GM21381 (cell line): ENCODE results near the gene CDKN1A.

Experiments used
- ATAC-seq: cut with Tn5 transposase; IDR thresholded peaks from one replicate; pipeline ENCODE4 v1.9.1; 2021; ENCODE audit warnings: mild to moderate bottlenecking, moderate library complexity; ENCODE audit not compliant: unreplicated experiment

CDKN1A gene

DNA sequence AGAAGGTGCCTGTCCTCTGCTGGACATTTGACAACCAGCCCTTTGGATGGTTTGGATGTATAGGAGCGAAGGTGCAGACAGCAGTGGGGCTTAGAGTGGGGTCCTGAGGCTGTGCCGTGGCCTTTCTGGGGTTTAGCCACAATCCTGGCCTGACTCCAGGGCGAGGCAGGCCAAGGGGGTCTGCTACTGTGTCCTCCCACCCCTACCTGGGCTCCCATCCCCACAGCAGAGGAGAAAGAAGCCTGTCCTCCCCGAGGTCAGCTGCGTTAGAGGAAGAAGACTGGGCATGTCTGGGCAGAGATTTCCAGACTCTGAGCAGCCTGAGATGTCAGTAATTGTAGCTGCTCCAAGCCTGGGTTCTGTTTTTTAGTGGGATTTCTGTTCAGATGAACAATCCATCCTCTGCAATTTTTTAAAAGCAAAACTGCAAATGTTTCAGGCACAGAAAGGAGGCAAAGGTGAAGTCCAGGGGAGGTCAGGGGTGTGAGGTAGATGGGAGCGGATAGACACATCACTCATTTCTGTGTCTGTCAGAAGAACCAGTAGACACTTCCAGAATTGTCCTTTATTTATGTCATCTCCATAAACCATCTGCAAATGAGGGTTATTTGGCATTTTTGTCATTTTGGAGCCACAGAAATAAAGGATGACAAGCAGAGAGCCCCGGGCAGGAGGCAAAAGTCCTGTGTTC lies 1.3 kb upstream of the CDKN1A start:
- no peak for ATAC-seq

DNA sequence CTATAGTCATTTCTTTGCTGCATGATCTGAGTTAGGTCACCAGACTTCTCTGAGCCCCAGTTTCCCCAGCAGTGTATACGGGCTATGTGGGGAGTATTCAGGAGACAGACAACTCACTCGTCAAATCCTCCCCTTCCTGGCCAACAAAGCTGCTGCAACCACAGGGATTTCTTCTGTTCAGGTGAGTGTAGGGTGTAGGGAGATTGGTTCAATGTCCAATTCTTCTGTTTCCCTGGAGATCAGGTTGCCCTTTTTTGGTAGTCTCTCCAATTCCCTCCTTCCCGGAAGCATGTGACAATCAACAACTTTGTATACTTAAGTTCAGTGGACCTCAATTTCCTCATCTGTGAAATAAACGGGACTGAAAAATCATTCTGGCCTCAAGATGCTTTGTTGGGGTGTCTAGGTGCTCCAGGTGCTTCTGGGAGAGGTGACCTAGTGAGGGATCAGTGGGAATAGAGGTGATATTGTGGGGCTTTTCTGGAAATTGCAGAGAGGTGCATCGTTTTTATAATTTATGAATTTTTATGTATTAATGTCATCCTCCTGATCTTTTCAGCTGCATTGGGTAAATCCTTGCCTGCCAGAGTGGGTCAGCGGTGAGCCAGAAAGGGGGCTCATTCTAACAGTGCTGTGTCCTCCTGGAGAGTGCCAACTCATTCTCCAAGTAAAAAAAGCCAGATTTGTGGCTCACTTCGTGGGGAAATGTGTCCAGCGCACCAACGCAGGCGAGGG lies 594 bp upstream of the CDKN1A start:
- ATAC-seq: no peak

DNA sequence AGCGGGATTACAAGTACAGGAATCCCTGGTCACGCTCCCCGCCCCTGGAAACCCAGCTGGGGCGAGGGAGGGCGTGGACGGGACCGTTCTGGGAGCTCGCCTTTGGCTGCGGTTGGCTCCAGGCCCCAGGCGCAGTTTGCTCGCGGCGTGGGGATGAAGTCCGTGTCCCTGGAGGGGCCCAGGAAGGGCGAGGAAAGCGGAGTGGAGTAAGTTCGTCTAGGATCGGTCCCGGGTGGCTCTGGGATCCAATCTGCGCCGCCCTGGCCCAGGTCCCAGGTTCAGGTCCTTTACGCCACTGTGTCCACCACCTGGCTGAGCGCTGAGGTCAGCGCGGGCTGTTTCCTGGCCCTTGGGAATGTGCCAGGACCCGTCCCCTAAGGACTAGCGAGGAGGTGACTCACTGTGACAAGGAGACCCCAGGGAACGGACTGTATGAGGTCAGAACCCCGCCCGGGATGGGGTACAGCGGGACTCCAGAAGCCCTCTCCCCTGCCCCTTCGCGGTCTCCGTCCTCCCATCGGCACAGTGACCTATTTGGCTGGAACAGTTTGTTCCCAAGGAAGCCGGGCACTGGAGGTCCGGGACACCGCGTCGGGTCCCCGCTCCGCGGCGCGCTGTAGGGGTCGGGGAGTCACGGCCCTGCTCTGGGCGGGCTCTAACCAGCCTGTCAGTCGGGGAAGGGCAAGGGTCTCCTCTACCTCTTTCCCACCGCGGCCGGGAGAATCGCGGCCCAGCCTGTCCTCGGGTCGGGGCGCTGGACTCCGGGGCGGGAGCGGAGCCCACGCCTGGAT lies 724 bp downstream of the CDKN1A start:
- no peak for ATAC-seq

DNA sequence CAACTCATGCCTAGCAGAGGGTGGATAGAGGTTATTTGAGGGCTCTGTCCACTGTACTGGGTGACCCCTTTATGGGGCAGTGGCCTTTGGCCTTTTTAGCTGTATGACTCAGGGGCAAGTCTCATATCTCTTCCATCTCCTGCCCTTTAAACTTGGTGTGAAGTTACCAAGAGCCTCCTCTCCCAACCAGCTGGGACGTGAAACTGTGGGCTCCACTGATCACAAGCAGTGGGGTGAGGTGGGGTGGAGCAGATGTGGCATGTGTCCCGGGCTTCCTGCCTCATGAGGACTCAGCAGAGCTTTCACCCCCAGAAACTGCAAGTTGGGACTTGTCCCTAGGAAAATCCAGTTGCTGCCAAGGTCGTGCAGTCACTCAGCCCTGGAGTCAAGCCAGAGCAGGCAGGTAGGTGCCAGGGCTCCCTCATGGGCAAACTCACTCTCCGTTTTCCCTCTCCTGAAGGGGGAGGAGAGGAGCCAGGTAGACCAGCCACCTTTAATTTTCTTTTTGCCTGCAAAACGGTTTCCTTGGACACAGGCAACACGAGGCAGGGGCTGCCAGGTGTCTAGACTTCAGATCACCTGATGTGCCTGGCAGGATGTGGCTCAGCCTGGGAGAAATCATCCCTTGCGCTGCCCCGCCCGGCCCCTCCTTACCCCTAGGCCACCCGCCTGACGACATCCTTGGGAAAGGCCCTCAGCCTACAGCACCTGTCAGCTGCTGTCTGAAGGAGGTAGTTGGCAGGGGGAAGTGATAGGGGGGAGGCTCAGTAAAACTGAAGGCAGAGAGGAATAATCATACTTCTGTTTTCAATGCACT lies 4.0 kb downstream of the CDKN1A start:
- ATAC-seq: no peak

DNA sequence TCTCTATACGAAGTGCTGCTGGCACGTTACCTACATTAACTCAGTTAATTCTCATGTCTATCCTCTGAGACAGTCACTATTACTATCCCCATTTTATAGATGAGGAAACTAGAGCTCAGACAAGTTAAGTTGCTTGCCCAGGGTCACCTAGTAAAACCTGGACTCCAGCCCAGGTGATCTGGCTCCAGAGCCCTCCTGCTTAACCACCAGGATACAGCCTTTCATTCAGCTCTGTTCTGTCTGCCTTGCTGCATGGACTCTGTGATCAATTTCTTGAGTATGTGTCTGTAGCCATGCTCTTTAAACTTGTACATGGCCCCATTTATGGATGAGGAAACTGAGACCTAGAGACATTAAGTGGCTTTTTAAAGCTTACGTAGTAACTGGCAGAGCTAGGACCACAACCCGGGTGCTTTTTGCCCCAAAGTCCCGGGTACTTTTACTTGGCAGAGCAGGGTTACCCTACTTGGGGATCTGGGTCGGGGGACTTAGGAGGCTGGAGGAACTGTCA lies 4.7 kb downstream of the CDKN1A start:
- no peak for ATAC-seq

DNA sequence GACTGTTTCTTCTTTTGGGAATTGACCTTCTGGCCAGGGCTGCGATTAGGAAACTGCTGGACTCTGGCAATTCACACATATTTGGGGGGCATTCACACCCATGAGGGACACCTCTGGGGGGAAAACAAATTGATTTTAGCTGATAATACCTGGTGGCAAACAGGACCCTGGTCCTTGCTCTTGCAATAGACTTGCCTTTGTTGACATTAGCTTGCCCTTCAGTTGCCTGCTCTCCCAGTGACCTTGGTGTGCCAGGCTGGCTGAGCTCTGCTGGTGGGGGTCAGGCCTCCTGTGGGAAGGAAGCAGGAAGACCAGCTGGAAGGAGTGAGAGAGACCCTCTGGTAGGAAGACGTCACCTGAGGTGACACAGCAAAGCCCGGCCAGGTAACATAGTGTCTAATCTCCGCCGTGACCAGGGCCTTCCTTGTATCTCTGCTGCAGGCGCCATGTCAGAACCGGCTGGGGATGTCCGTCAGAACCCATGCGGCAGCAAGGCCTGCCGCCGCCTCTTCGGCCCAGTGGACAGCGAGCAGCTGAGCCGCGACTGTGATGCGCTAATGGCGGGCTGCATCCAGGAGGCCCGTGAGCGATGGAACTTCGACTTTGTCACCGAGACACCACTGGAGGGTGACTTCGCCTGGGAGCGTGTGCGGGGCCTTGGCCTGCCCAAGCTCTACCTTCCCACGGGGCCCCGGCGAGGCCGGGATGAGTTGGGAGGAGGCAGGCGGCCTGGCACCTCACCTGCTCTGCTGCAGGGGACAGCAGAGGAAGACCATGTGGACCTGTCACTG lies 5.3 kb downstream of the CDKN1A start:
- no peak for ATAC-seq

DNA sequence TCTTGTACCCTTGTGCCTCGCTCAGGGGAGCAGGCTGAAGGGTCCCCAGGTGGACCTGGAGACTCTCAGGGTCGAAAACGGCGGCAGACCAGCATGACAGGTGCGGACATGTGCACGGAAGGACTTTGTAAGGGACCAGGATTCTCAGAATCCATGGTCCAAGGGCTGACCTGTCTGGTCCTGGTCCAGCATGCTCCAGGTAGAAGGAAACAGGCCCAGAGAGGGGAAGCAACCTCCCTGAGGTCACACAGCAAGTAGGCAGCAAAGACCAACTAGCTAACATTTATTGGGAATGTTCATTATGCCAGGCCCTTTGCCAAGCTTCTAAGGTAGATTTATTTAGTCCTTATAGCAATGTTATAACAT lies 5.9 kb downstream of the CDKN1A start:
- no peak for ATAC-seq

DNA sequence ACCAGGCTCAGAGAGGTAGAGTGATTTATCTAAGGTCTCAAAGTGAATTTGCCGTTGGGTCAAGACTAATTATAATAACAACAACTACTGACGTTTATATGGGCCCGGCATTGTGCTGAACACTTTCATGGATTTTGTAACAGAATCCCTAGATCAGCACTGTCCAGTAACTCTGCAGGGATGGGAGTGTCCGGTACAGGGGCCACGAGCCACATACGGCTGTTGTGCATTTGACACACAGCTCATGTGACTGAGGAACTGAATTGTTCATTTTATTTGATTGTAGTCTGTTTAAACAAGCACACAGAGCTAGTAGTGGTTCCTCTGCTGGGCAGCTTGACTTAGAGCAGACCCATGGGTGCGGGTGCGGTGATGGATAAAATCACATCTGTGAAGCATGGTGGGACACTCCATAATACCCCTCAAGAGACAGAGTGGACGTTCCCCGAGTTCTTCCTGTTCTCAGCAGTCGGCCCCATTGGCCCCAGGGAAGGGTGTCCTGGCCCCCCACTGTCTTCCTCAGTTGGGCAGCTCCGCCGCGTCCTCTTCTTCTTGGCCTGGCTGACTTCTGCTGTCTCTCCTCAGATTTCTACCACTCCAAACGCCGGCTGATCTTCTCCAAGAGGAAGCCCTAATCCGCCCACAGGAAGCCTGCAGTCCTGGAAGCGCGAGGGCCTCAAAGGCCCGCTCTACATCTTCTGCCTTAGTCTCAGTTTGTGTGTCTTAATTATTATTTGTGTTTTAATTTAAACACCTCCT lies 6.8 kb downstream of the CDKN1A start:
- no peak for ATAC-seq

DNA sequence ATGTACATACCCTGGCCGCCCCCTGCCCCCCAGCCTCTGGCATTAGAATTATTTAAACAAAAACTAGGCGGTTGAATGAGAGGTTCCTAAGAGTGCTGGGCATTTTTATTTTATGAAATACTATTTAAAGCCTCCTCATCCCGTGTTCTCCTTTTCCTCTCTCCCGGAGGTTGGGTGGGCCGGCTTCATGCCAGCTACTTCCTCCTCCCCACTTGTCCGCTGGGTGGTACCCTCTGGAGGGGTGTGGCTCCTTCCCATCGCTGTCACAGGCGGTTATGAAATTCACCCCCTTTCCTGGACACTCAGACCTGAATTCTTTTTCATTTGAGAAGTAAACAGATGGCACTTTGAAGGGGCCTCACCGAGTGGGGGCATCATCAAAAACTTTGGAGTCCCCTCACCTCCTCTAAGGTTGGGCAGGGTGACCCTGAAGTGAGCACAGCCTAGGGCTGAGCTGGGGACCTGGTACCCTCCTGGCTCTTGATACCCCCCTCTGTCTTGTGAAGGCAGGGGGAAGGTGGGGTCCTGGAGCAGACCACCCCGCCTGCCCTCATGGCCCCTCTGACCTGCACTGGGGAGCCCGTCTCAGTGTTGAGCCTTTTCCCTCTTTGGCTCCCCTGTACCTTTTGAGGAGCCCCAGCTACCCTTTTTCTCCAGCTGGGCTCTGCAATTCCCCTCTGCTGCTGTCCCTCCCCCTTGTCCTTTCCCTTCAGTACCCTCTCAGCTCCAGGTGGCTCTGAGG lies 7.6 kb downstream of the CDKN1A start:
- ATAC-seq: no peak

DNA sequence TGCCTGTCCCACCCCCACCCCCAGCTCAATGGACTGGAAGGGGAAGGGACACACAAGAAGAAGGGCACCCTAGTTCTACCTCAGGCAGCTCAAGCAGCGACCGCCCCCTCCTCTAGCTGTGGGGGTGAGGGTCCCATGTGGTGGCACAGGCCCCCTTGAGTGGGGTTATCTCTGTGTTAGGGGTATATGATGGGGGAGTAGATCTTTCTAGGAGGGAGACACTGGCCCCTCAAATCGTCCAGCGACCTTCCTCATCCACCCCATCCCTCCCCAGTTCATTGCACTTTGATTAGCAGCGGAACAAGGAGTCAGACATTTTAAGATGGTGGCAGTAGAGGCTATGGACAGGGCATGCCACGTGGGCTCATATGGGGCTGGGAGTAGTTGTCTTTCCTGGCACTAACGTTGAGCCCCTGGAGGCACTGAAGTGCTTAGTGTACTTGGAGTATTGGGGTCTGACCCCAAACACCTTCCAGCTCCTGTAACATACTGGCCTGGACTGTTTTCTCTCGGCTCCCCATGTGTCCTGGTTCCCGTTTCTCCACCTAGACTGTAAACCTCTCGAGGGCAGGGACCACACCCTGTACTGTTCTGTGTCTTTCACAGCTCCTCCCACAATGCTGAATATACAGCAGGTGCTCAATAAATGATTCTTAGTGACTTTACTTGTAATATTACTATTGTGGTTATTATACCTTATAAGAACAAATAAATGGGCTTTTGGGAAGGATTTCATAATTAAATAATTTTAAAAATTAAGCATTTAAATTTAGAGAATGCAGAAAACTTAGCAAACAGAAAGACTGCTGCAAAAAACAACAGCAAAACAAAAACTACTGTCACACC lies 8.4 kb downstream of the CDKN1A start:
- no peak for ATAC-seq

DNA sequence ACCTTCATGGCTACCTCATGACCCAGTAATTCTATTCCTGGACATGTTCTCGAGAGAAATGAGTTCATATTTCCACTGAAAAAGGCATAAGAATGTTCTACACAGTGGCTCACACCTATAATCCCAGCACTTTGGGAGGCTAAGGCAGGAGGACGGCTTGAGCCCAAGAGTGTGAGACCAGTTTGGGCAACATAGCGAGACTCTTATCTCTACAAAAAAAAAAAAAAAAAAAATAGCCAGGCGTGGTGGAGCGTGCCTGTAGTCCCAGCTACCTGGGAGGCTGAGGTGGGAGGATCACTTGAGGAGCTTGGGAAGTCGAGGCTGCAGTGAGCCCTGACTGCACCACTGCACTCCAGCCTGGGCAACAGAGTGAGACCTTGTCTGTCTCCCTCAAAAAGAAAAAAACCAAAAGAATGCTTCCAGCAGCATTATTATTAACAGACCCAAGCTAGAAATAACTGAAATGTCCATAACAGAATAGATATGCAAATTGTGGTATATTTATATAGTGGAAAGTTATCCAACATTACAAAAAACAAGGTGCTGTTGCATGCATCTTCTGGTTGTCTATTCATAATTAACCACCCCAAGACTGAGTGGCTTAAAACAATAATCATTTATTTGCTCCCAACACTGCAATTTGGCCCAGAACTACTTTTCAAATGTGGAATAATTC lies 9.7 kb downstream of the CDKN1A start:
- ATAC-seq: no peak

DNA sequence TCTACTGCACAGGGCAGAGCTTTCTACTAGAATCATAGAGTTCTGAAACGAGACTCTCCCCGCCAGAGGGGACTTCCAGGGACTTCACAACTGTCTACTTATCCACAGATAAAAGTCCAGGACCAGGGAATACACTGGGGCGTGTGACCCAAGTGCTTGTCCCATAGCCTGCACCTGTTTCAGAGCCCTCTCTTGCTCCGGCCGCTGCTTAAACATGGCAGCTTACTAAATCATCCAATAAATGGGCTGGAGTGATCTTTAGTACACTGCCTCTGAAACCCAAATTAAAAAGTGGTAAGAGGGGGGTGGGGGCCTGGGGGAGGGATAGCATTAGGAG lies 10.2 kb downstream of the CDKN1A start:
- no peak for ATAC-seq

DNA sequence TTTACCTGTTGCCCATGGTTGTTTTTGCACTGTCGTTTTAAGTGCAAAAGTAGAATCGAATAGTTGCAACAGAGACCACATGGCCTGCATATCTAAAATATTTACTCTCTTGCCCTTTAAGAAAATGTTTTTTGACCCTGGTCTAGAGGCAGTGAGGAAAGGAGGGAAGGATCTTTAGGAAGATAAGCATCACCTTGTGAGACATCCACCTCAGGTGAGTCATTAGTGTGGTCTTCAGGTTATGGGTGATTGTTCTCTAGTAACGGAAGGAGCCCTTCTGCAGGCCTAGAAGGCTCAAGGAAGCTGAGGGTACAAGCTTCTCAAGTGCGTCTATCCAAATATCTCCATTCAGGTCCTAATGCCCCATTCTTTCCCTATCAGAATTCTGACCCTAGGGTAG lies 12.5 kb downstream of the CDKN1A start:
- ATAC-seq: no peak

DNA sequence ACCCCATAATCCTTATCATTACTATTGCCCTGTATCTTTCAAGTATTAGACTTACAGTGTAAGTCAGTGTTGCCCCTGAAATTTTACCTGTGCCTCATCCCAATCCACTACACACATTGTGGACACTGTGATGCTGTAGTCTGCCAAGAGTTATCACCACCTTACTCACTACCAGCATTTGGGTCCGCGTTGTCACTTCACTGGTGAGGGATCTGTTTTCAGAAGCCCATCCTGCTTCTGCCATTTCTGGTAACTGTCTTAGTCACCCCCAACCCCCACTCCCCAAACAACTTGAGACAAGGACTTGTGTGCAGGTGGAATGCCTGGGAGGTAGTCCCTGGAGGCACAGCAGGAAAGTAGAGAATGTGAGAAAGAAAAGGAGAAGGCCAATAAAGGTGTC lies 13.1 kb downstream of the CDKN1A start:
- no peak for ATAC-seq

DNA sequence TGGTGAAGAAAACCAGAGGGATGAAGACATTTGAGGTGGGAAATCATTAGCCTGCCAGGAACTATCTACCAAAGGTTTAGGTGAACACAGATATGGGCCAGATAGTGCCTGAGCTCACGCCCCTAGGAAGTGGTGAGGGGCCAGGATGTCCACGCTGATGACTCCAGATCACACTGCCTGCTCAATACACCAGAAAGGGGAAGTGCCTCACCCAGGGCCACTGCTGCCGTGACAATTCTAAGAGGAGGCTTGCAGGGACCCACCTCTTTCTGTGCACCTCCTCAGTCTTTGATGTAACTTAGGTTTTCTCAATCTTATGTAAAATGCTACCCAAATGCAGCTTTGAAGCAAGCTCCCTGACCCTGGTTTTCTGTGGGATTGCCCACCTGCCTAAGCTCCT lies 13.7 kb downstream of the CDKN1A start:
- no peak for ATAC-seq

DNA sequence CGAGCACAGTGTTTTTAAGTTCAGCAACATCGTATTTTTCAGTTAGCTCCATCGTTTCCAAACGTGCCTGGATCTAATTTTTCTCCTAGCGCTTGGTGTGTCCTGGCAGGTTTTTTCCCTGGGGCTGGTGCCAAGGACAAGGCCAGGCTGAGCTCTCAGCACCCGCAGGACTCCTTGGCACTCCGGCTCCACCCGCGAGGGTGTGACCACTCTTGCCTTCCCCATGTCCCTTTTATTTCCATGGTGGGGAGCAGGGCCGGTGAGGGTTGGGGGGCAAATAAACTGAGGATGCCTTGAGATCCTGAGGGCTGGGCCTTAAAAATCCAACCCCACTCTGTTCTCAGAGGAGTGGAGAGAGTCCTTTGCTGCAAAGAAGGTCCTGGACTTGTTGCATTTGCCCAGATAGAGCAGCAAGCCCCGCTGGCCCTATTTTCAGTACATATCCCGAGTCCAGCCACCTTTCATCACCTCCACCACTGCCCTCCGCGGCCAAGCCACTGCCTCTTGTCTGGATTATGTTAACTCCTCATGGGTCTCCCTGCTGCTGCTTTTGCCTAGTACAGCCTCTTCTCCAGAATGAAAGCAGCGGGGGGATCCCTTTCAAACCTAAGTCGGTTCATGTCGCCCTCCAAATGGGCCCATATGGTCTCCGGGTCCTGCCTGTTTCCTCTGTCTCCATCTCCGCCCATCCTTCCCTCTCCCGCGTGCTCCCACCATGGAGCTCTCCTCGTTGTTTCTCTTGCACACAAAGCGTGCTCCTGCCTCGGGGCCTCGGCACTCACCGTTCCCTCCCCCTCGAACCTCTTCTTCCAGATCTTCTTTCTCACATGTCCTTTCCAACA lies 14.6 kb downstream of the CDKN1A start:
- ATAC-seq: no peak

DNA sequence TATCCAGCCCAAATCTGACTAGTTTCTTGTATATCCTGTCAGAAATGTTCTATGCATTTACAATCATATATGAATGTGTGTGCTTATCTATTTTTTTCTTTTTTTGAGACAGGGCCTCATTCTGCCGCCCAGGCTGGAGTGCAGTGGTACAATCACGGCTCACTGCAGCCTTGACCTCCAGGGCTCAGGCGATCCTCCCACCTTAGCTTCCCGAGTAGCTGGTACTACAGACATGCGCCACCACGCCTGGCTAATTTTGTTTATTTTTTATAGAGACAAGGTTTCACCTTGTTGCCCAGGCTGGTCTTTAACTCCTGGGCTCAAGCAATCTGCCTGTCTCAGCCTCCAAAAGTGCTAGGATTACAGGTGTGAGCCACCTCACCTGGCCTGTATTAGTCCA lies 16.1 kb downstream of the CDKN1A start:
- no peak for ATAC-seq
